ENCODE measurements around the gene BAIAP2.

The BAIAP2 gene, protein sequence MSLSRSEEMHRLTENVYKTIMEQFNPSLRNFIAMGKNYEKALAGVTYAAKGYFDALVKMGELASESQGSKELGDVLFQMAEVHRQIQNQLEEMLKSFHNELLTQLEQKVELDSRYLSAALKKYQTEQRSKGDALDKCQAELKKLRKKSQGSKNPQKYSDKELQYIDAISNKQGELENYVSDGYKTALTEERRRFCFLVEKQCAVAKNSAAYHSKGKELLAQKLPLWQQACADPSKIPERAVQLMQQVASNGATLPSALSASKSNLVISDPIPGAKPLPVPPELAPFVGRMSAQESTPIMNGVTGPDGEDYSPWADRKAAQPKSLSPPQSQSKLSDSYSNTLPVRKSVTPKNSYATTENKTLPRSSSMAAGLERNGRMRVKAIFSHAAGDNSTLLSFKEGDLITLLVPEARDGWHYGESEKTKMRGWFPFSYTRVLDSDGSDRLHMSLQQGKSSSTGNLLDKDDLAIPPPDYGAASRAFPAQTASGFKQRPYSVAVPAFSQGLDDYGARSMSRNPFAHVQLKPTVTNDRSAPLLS

DNA sequence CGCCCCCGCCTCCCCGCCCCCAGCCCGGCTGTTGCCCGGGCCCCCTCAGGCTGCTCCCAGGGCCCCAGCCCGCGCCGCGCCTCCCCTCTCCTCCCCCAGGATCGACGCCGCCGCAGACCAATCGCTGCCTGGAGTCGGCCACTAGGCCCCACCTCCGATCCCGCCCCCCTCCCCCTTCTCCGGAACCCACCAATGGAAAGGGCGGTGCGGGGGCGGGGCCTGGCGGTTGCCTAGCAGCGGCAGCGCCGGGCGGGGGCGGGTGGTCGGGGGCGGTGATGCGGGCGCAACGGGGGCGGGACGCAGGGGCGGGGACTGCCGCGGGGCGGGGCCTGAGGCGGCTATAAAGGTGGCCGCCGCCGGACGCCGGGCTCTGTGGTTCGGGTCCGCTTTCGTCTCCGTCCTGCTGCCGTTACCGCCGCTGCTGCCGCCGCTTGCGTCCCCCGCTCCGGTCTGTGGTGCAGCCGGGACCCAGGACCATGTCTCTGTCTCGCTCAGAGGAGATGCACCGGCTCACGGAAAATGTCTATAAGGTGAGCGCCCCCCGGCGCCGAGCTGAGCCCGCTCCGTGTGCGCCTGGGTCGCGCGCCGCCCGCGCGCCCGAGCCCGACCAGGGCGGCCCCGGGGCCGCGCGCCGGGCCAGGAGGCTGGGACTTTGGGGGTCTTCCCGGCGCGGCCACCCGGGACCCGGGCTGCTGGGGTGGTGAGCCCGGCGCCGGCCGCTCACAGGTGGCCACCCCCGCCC lies at the start of gene BAIAP2:
TSS of gene BAIAP2 (plus strand) at position 373 of the 742 bp plus-strand sequence. CDS start at position 477, 104 bp downstream.
- DNase-seq = peak; percentile 76

DNA sequence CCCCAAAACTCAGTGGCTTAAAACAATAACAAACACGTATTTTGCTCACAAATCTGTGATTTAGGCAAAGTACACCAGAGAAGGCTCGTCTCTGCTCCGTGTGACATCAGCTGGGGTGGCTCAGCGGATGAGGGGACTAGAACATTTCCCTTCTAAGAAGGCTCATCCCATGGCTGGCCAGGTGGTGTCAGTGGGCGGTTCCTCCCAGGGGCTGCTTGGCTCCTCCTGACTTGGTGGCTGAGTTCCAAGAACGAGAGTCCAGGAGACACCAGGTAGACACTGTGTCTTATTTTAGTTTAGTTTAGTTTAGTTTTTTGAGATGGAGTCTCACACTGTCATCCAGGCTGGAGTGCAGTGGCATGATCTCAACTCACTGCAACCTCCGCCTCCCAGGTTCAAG lies 48.9 kb upstream of the BAIAP2 start:
- DNase-seq = no peak

DNA sequence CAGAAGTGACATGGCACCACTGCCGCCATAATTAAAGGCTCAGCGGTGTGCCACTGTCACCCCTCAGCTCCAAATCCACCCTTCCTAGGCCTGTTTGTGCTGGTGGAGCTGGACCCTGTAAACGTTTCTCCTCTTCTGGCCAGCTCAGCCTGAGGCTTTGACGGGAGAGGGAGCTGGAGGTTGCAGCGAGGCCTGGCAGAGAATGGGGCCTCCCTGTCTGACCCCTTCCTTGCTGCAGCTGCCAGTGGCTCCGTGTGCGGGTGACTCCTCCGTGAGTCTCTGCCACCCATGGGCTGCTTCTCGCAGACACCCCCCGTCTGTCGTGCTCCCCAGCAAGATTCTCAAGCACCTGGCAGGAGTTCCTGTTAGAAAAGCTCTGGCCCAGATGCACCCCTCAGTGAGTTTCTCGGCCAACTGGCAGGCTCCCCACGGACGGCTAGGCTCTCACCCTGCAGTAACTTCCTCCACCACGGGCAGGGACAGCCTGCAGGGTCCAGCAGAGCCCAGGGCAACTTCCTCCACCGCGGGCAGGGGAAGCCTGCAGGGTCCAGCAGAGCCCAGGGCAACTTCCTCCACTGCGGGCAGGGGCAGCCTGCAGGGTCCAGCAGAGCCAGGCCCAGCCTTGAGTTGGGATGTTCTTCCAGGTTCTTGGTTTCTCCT lies 48.0 kb upstream of the BAIAP2 start:
- no peak for DNase-seq

DNA sequence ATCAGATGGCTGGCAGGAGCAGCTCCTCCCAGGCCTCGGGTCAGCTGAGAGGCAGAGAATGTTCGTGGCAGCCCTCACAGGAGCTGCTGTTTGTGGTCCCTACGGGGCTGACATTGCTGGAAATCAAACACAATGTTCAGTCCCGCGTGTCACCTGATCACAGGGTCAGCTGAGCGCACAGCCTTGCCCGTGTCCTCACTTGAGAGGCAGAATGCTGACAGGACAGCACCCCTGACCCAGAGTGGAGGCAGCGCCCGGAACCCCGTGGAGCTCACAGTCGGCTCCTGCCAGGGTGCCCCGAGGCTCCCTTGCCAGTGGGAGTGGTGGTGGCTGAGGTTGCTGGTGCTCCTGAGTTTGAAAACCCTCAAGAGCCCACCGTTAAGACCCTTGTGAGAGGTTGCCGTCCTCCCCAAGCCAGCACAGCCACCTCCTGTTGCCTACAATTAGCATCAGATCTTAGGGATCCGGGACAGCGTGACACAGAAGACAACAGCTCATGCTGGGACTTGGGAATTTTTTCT lies 47.0 kb upstream of the BAIAP2 start:
- no peak for DNase-seq

DNA sequence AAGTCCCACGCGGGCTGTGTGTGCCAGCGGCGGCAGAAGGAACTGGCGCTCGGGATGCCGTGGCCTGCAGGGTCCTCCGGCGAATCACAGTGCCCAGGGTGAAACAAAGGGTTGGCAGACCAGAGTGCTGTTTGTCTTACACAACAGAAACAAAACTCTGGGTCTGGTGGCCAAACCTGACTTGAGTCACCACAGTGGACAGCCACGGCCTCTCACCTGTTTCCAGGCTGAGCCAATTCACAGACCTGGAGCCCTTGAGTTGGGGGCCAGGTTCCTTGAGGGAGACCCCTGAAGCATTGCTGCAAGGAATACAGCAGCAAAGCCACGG lies 45.4 kb upstream of the BAIAP2 start:
- DNase-seq = no peak

DNA sequence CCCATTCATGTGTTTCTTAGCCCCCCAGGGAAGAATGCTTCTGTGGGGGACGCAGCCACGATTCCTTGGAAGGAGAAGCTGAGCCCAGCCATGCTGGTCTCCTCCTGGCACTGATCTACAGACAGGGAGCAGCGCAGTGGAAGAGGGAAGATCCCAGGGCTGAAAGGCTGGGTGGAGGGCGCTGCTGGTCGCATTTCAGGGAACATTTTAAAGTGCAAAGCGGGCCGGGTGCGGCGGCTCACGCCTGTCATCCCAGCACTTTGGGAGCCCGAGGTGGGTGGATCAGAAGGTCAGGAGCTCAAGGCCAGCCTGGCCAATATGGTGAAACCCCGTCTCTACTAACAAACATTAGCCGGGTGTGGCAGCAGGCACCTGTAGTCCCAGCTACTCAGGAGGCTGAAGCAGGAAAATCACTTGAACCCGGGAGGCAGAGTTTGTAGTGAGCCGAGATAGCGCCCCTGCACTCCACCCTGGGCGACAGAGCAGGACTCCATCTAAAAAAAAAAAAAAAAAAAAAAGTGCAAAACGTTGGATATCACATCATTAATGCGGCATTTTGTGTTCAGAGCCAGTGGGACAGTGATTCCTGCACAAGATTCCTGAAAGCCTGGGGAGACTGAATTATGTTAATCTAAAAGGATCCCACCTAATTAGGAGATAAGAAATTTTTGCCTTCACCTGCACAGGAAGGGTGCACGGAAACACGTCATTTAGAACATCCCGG lies 43.9 kb upstream of the BAIAP2 start:
- DNase-seq = no peak

DNA sequence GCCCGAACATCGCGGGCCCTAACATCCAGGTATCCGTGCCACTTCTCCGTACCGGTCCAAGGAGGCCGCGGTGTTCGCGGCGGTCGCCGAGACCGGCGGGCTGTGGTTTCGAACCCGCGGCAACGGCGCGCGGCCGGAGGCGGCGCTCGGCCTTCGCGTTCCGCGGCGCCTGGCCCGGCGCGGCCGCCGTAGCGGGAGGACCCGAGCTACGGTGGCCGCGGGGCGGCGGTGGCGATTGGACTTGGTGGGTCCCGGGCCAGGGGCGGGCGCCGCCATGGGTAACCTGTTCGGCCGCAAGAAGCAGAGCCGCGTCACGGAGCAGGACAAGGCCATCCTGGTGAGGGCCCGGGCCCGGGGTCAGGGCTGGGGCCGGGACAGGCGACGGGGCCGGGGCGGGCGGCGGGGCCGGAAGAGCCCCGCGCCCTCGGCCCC lies 43.3 kb upstream of the BAIAP2 start, which contains the start of gene CHMP6:
TSS of gene CHMP6 (plus strand) at position 197 of the 432 bp plus-strand sequence. CDS start at position 275, 78 bp downstream.
- DNase-seq = peak; percentile 34

DNA sequence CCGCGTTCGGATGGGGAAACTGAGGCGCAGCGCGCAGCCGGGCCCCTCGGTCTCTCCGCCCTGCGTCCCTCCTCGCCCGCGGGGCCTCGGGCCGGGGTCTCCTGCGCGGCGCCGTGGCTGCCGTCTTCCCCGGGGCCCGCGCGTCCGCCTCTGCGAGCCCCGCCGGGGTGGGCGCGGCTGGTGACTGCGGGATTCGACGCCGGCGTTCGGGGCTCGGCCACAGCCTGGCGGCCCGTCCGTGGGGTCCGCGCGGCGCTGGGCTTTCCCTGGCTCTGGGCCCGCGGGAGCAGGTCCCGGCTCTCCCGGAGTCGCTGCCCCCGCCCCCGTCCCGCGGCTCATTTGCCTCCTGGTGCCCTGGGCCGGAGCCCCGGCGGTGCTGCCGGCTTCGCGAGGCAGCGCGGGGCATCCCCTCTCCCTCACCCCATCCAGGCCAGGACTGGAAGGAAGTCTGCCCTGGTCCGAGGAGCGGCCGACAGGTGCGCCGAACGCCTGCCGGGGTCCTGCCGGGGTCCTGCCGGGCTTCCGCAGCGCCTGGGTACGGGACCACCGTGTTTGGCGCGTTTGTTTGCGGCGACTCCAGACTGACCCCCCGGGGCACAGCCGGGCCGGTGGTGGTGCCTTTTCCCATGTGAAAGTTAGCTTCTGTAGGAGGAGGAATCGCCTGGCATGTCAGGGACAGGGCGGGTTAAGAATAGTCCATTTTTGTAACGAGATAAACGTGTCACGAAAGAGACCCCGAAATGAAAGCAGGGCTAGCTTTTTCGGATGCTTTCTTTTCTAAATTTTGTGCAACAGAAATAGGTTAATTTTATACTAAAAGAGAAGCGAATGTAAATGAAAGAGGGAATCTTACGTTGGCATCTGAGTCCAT lies 42.6 kb upstream of the BAIAP2 start:
- no peak for DNase-seq

DNA sequence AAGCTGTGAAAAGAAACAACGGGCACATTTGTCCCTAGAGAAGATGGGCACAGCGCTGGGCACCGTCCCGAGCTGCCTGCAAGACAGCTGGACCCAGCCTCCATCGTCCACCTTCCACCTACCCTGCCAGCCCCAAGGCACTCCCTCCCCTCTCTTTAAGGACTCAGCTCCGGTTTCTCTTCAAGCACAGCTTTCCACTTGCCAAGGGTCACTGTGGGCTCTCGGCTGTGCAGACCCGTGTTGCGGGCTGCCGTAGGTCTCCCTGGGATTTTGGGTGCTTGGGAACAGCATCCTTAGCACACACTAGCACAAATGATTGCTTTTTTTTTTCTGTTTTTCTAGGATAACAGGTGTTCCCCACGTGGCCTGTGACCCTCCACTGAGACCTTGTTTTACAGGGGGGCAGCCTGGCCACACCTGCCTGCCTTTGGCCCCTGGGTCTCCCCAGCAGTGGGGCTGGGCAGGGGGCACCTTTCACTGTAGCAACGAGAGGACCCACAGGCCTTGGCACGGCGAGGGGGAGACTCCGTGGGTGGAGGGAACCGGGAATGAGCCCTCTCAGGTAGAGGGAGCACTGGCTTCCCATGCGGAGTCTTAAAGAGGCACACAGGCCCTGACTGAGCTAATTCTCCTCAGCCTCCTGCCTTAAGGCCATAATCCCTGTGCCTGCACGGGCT lies 41.9 kb upstream of the BAIAP2 start:
- no peak for DNase-seq

DNA sequence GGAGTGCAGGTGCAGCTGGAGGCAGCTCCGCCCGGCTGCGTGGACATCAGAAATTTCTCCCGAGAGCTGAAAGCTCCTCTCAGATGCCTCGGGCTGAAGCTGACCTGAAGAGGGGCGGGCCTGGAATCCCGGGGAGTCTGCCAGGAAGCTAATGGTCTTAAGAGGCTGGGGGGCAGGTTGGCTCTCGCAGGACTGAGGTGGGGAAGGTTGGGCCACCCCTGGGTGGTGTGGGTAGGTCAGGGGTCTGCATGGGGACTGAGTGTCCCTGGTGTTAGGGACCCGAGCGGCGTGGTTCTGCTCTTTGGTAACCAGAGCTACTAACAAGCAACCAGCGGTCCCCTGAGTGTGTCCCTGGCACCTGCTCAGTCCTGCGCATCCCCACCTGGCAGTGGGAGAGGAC lies 39.8 kb upstream of the BAIAP2 start:
- DNase-seq = no peak

DNA sequence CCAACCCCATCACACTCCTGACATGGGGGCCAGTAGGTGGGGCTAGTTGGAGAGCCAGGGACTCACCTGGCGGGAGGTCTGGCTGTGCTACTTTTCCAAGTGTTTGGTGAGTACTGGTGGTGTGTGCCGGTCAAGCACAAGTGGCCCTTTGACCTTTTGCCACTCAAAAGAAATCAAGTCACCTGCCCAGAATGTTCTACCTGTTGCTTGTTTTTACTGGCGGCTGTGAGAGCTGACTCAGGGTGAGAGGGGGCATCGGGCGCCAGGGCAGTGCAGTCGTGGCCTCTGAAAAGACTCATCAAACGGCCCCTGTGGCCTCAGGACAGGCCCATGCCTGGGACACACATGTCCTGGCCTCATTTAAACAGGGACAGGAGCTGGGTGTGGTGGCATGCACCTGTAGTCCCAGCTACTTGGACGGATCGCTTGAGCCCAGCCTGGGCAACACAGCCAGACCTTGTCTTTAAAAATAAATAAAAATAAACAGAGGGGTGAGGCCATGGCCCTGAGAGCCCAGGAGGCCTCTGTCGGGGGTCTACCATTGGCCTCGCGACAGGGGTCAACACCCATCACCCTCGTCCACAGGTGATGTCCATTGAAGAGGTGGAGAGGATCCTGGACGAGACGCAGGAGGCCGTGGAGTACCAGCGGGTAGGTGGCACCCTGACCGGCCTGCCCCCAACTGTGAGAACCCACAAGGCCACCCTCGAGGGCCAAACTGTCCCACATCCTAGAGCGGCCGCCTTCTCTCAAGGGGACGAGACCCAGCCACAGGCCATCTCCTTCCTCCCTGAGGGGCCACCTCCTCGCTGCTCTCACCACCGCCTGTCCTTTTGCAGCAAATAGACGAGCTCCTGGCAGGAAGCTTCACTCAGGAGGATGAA lies 38.3 kb upstream of the BAIAP2 start:
- DNase-seq = no peak

DNA sequence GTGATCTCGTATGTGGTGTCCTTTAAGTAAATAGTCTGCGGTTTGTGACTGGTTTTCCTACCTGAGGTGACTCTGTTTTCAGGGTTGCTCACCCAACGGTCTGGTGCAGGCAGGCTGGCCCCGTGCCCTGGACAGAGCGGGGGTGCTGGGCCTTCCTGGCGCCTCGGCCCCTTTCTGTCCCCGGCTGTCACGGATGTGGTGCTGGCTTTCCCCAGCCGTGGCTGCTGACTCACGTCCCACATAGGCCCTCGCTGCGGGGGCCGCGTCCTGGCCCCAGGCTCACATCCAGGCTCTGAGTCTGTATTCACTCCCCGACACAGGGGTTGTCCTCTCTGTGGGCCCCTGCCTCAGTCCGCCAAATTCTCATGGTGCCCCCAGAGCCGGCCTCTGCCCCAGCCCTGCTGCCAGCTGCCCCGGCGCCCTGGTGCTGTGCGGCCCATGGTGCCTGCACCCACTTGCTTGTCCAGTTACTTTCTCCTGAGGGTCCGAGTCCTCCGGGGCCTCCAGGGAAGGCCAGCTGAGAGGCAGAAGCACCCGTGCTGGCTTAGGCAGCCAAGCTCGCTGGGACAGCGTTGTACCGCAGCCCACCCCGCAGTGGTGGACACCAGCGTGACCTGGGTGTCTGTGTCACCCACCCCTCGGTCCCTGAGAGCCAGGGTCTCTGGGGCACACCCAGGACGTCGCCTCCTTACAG lies 37.4 kb upstream of the BAIAP2 start:
- no peak for DNase-seq

DNA sequence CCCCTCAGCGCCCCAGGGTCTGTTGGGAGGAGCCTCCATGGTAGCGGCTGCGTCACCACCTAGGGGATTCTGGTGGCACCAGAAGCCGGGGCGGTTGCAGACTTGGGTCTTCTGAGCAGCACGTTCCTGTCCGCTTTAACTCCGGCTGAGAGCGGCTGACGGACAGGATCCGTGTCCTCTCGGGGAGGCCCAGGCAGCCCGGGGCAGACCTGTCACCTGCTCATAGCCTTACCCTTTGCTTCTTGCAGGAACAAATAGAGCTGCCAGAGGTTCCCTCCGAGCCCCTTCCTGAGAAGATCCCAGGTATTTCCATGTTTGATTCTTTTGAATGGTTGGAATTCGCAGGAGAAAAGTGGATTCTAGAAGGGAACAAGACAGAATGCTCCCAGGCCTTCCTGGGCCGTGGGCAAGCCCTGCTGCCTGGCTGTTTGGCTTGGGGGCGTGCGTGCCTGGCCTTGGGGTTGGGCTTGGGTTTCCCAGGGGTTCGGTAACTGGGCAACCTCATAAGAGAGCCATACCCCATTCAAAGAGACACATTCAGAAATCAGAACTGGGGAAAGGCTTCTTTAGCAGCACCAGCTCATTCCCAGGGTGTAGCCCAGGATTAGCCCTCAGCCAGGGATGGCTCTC lies 36.7 kb upstream of the BAIAP2 start:
- no peak for DNase-seq

DNA sequence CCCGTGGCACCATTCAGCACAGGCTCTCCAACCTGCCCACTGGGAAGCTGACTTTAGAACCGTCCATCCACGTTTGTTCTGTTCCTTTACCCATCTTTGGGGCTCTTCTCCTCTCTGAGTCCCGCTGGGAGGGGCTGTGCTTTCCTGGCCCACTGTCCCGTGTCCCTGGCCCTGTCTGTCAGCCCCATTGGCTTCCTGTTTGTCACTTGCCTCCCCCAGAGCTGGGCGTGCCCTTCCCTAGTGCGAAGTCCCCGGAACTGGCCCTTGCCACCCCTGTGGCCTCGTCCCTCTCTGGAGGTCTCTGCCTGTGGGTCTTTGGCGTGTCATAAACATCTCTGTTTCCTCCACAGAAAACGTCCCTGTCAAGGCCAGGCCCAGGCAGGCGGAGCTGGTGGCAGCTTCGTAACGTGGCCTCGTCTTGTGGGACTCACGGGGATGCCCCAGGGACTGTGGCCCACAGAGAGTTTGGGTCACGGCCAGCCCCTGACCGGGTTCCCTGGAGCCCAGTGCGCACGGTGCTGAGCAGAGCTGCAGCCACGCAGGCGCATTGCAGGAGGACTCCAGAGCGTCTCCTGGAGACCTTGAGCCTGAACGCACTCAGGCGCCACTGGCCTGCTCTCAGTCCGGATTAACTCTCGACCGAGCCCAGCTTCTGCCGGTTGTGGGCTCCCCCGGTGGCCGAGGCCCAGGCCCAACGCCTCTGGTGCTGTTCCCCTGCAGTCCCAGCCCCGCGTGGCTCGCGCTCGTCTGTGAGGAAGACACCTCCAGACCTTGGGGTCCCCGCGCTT lies 36.0 kb upstream of the BAIAP2 start:
- DNase-seq = no peak

DNA sequence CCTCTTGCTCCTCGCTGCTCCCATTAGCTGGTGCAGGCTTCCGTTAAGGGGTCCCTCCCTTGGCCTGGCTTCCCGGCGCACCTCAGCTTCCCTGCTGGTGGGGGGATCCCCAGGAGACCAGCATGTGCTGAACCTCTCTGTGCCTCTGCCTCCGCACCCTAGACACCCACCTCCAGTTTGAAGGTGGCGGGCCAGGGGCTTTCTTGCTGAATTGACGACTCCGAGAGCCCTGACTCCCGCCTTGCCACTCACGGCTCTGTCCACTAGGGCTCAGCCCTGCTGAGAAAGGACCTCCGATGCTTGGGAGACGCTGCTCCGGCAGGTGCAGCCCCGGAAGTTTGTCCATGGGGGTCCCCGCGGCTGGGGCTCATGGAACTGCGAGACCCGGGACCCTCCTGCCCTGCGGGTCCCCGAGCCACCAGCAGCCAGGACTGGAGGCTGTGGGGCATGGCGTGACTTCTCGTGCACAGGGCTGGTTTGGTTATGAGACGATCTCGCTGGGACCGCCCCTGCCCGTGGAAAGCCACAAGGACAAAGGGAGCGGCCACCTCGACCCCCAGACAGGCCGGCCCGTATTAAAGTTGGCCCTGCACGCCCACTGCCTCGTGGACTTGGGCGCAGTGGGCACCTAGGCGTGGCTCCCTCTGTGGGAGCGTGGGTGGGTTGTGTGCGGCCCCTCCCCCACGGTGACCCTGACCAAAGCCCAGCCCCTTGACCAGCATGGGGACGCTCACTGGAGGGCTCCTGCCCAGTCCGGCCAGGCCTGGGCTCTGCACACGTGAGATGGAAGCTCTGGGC lies 35.2 kb upstream of the BAIAP2 start:
- DNase-seq = no peak

DNA sequence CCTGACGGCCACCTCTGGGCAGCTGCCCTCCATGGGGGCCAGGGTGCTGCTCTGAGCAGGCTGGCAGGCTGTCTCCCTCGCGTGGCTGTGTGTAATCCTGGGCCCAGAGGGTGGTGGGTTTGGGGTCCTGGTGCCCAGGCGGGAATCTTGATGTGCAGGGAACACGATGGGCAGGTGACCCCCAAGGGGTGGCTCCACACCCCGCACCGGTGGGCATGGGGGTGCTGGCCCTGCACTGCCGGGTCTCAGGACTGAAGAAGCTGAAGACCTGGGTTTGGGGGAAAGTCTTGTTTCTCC lies 34.7 kb upstream of the BAIAP2 start:
- no peak for DNase-seq
